A549 (cell line): Measurements from ENCODE around the gene EPN2.

ENCODE experiments used
- CHD2 ChIP-seq: fragments of 150-350 bp; IDR thresholded peaks from 2 replicates; pipeline ENCODE4 v1.6.1; 2014; ENCODE audit warnings: low read length; ENCODE audit not compliant: partially characterized antibody
- CHD4 ChIP-seq: fragments of 200-600 bp; sonication (generic); IDR thresholded peaks from 2 replicates; pipeline ENCODE4 v1.6.1; 2016; ENCODE audit warnings: antibody characterized with exemption, mild to moderate bottlenecking, borderline replicate concordance
- CTCF ChIP-seq: fragments of >200 bp; sonication (Bioruptor Twin); formaldehyde crosslinking; IDR thresholded peaks from 3 replicates; pipeline ENCODE4 v1.5.1; 2016
- JUN ChIP-seq, 2 experiments: fragments of >200 bp; sonication (Bioruptor Twin); formaldehyde crosslinking; IDR thresholded peaks; 2 replicates in 1 of 2; 3 replicates in 1 of 2; pipeline ENCODE4 v1.6.1; 2016 to 2017
- MAZ ChIP-seq: fragments of 150-350 bp; IDR thresholded peaks from 2 replicates; pipeline ENCODE4 v1.6.1; 2014; ENCODE audit warnings: antibody characterized with exemption, low read depth, low read length, borderline replicate concordance
- NR3C1 ChIP-seq: fragments of >200 bp; sonication (Bioruptor Twin); formaldehyde crosslinking; IDR thresholded peaks from 3 replicates; pipeline ENCODE4 v1.6.1; 2017
- POLR2A ChIP-seq: IDR thresholded peaks from 2 replicates; pipeline ENCODE4 v1.6.1; 2012; ENCODE audit warnings: mild to moderate bottlenecking, low read length
- SMC3 ChIP-seq: fragments of >200 bp; sonication (Bioruptor Twin); formaldehyde crosslinking; IDR thresholded peaks from 3 replicates; pipeline ENCODE4 v1.6.1; 2018; ENCODE audit warnings: inconsistent platforms

- no peak for TF ChIP-seq SMC3
- no peak for TF ChIP-seq NR3C1
- TF ChIP-seq CTCF = no peak
- TF ChIP-seq JUN (IDR thresholded peaks at IDR 0.05) = no peak
- TF ChIP-seq CHD4 = no peak
- TF ChIP-seq CHD2 = no peak
- no peak for TF ChIP-seq POLR2A
- TF ChIP-seq MAZ = no peak
These were observed 70.4 kb downstream of the EPN2 start for GRCh38 chr17:19307521-19307920.
